Measurements from ENCODE around the gene TMEM14A. TPM values are rescaled to one million over a fixed set of nuclear protein-coding genes. Genes with fewer than 3 reads are reported as not detected.
"Not testable (repeated sequence)": the region's sequence is repeated elsewhere in the genome, so short reads cannot be mapped to it uniquely, and the experiment has no call there.

Gene TMEM14A
- total and polyA plus RNA-seq, 2 experiments from 2014 or later = 10.7 to 34.4 TPM

DNA sequence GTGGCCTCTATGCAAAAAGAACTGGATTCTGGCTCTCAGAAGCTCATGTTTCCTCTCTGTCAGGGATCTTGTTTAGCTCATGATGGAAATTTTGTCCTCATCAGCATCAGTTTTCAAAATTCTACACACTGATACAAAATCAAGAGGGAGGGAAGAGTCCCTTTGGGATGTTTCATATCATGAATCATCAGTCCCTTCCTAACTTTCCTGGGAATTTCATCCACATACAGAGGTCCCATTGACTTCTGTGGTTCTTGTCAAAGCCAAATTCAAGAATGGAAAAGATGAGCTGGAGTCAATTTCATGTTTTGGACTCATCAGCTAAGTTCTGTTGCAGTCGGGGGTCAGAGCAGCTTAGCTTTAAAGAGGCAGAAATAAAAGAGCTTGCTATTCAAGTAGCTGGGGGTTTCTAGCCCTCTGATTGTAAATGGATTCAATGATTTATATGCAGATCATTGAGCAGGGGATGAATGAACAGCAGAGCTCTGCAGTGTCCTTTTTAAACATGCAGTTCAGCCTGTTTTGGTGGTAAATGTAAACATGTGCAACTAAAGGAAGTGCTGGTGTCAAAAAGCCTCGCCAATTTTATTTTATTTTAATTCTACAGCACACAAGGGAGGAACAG, 21.3 kb upstream of the TMEM14A start:
- no peak for DNase-seq (ENCODE audit: low read depth in 1 of 2, low spot score in 1 of 2)
- no peaks in the 10 kb centered on the region for H3K36me3 ChIP-seq
- TF ChIP-seq, protein P1, sequence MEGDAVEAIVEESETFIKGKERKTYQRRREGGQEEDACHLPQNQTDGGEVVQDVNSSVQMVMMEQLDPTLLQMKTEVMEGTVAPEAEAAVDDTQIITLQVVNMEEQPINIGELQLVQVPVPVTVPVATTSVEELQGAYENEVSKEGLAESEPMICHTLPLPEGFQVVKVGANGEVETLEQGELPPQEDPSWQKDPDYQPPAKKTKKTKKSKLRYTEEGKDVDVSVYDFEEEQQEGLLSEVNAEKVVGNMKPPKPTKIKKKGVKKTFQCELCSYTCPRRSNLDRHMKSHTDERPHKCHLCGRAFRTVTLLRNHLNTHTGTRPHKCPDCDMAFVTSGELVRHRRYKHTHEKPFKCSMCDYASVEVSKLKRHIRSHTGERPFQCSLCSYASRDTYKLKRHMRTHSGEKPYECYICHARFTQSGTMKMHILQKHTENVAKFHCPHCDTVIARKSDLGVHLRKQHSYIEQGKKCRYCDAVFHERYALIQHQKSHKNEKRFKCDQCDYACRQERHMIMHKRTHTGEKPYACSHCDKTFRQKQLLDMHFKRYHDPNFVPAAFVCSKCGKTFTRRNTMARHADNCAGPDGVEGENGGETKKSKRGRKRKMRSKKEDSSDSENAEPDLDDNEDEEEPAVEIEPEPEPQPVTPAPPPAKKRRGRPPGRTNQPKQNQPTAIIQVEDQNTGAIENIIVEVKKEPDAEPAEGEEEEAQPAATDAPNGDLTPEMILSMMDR (IDR thresholded peaks at IDR 0.05; ENCODE audit: low read depth, low read length) = no peak
- no peaks in the 10 kb centered on the region for H3K4me1 ChIP-seq (ENCODE audit: low read depth)
- no peak overlapping the region for H3K27ac ChIP-seq
- no peaks in the 10 kb centered on the region for H3K9me3 ChIP-seq (ENCODE audit: low read depth)
- H3K4me3 ChIP-seq = no peak overlapping the region
- no peaks in the 10 kb centered on the region for H3K27me3 ChIP-seq

DNA sequence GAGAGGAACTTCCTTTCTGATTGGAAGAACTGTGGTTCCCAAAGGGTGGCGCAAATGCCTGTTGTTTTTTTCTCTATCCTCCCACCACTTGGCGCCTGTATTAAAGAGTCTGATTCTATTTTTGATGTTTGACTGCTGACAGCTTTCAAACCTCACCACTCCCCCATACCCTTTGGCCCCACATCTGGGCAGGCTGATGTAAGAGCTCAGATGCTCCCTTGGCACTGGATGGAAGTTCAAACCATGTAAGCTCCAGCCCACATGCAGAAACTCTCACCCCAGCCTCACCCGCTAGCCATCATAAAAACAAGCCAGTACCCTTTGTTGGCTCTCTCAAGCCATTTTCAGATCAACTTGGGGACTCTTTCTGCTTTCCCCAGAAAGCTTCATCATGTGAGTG, 20.0 kb upstream of the TMEM14A start:
- Histone ChIP-seq H3K27me3 (no peaks in the 10 kb centered on the region), H3K36me3 (no peaks in the 10 kb centered on the region), H3K4me1 (ENCODE audit: low read depth) (no peaks in the 10 kb centered on the region), H3K4me3 (no peak overlapping the region), H3K27ac (no peak overlapping the region), H3K9me3 (ENCODE audit: low read depth) (no peaks in the 10 kb centered on the region)
- peak in 1 of 2 donors; percentile 64 for DNase-seq (ENCODE audit: low read depth in 1 of 2, low spot score in 1 of 2)
- TF ChIP-seq, protein P1 (IDR thresholded peaks at IDR 0.05; ENCODE audit: low read depth, low read length) = no peak

DNA sequence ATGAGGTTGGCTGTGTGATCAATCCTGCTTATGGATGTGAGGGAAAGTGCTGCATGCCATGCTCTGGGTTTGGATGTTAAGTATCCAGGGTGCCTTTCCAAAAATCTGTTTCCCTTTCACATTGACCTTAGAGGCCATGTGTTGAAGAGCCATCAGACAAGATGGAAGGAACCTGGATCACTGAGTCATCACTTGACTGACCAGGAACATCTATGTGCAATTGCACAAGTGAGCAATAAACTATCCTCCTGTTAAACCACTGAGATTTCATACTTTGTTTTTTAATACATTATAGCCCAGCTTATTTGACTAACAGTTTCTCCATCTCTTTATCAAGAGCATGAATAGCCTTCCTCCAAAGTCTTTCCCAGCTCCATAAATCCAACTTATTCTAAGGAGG, 17.8 kb upstream of the TMEM14A start:
- no peak for DNase-seq (ENCODE audit: low read depth in 1 of 2, low spot score in 1 of 2)
- H3K27me3 ChIP-seq = no peaks in the 10 kb centered on the region
- no peaks in the 10 kb centered on the region for H3K36me3 ChIP-seq
- H3K4me1 ChIP-seq (ENCODE audit: low read depth) = no peaks in the 10 kb centered on the region
- H3K27ac ChIP-seq = no peak overlapping the region
- H3K4me3 ChIP-seq = no peak overlapping the region
- TF ChIP-seq, protein P1 (IDR thresholded peaks at IDR 0.05; ENCODE audit: low read depth, low read length) = no peak
- no peaks in the 10 kb centered on the region for H3K9me3 ChIP-seq (ENCODE audit: low read depth)

GRCh38 chr6:52654007-52654406, 16.9 kb upstream of the TMEM14A start:
- H3K4me3 ChIP-seq = no peak overlapping the region
- no peaks in the 10 kb centered on the region for H3K4me1 ChIP-seq (ENCODE audit: low read depth)
- no peak for DNase-seq (ENCODE audit: low read depth in 1 of 2, low spot score in 1 of 2)
- no peaks in the 10 kb centered on the region for H3K36me3 ChIP-seq
- TF ChIP-seq, protein P1 (IDR thresholded peaks at IDR 0.05; ENCODE audit: low read depth, low read length) = no peak
- H3K27ac ChIP-seq = no peak overlapping the region
- no peaks in the 10 kb centered on the region for H3K27me3 ChIP-seq
- no peaks in the 10 kb centered on the region for H3K9me3 ChIP-seq (ENCODE audit: low read depth)

GRCh38 chr6:52654592-52654991, 16.3 kb upstream of the TMEM14A start:
- no peak for DNase-seq (ENCODE audit: low read depth in 1 of 2, low spot score in 1 of 2)
- H3K4me3 ChIP-seq = no peak overlapping the region
- H3K36me3 ChIP-seq = no peaks in the 10 kb centered on the region
- TF ChIP-seq, protein P1 (IDR thresholded peaks at IDR 0.05; ENCODE audit: low read depth, low read length) = no peak
- no peaks in the 10 kb centered on the region for H3K27me3 ChIP-seq
- H3K4me1 ChIP-seq (ENCODE audit: low read depth) = no peaks in the 10 kb centered on the region
- H3K9me3 ChIP-seq (ENCODE audit: low read depth) = no peaks in the 10 kb centered on the region
- H3K27ac ChIP-seq = no peak overlapping the region

- H3K9me3 ChIP-seq (ENCODE audit: low read depth); H3K27me3 ChIP-seq; DNase-seq (ENCODE audit: low read depth in 1 of 2, low spot score in 1 of 2); H3K4me1 ChIP-seq (ENCODE audit: low read depth); H3K27ac ChIP-seq; H3K4me3 ChIP-seq; H3K36me3 ChIP-seq: not testable (repeated sequence)
Observed at GRCh38 chr6:52655941-52656340, 15.0 kb upstream of the TMEM14A start.
